HepG2 (cell line): ENCODE measurements around the gene MBD4. TPM values are rescaled to one million over a fixed set of nuclear protein-coding genes. Genes with fewer than 3 reads are reported as not detected.

Experiments
- ATAC-seq: fragments of 200-7000 bp; cut with Tn5 transposase; 3 replicates; pipeline ENCODE4 v1.9.1; 2020; ENCODE audit warnings: mild to moderate bottlenecking, moderate library complexity
- BruUV-seq: library from RNA; stranded (reverse); fragments of 400-500 nt; replicated peaks from 2 replicates; lab custom pipeline; 2021; lab: Mats Ljungman, UMichigan
- CTCF ChIA-PET: fragments of 300-600 bp; formaldehyde crosslinking; extraction: SDS; loops from one replicate; lab custom pipeline; 2021; ENCODE audit warnings: low total read pairs, inconsistent platforms, low intra/inter-chr PET ratio; lab: Yijun Ruan, JAX
- POLR2A ChIA-PET: fragments of 350-600 bp; sonication (Branson Sonifier 250); formaldehyde crosslinking; loops from one replicate; lab custom pipeline; 2020; ENCODE audit warnings: antibody characterized with exemption, inconsistent platforms; lab: Yijun Ruan, JAX
- DNase-seq: peaks from one replicate; pipeline ENCODE4 v3.0.0-alpha.2; 2015; ENCODE audit warnings: low spot score
- FAIRE-seq: peaks from 3 replicates; lab custom pipeline; 2011; peaks lifted over from hg19 to GRCh38; lab: Jason Lieb, UNC
- H2AFZ ChIP-seq: one replicate; pipeline ENCODE4 v1.6.1; 2011; ENCODE audit warnings: low read length, inconsistent platforms
- H3K27ac ChIP-seq: fragments of 300-600 bp; 3 replicates; pipeline ENCODE4 v1.8.0; 2011; ENCODE audit warnings: mixed run types, mild to moderate bottlenecking, mixed read lengths, low read length, inconsistent platforms; ENCODE audit not compliant: insufficient read depth; ENCODE audit errors: extremely low read length
- H3K27me3 ChIP-seq, 2 experiments: fragments of 200-600 bp in 1 of 2; 2 replicates in 1 of 2; 3 replicates in 1 of 2; pipeline versions ENCODE4 v1.6.0 to v1.8.0; 2011; ENCODE audit warnings: low read length in 2 of 2, mild to moderate bottlenecking in 2 of 2, moderate library complexity in 2 of 2, inconsistent platforms in 1 of 2; ENCODE audit not compliant: insufficient read depth in 2 of 2, control insufficient read depth in 1 of 2
- H3K36me3 ChIP-seq, 2 experiments: fragments of 200-600 bp in 1 of 2; replicated peaks in 1 of 2; 2 replicates in 1 of 2; 3 replicates in 1 of 2; pipeline versions ENCODE4 v1.5.1 to v1.8.0; 2011; ENCODE audit warnings: low read length in 2 of 2, inconsistent platforms in 1 of 2; ENCODE audit not compliant: insufficient read depth in 2 of 2, control insufficient read depth in 1 of 2
- H3K4me1 ChIP-seq: 2 replicates; pipeline ENCODE4 v1.5.1; 2012; ENCODE audit warnings: low read length, inconsistent platforms; ENCODE audit not compliant: insufficient read depth
- H3K4me2 ChIP-seq: 2 replicates; pipeline ENCODE4 v1.6.0; 2011; ENCODE audit warnings: low read depth, low read length, inconsistent platforms
- H3K4me3 ChIP-seq, 3 experiments: fragments of 200-600 bp in 1 of 3; sonication (generic), shearing (Covaris generic) in 1 of 3; replicated peaks in 1 of 3; 2 replicates each; pipeline ENCODE4 v1.5.1; 2011 to 2016; ENCODE audit warnings: low read length in 3 of 3, inconsistent platforms in 2 of 3, low read depth in 2 of 3, mild to moderate bottlenecking in 2 of 3, control low read depth in 1 of 3, mixed read lengths in 1 of 3; ENCODE audit not compliant: insufficient read depth in 1 of 3
- H3K79me2 ChIP-seq: one replicate; pipeline ENCODE4 v1.6.1; 2011; ENCODE audit warnings: low read length, inconsistent platforms; ENCODE audit not compliant: insufficient read depth
- H3K9ac ChIP-seq: 2 replicates; pipeline ENCODE4 v1.6.0; 2011; ENCODE audit warnings: mild to moderate bottlenecking, low read depth, low read length, inconsistent platforms; ENCODE audit not compliant: insufficient read depth
- H3K9me3 ChIP-seq: 2 replicates; pipeline ENCODE4 v1.5.1; 2012; ENCODE audit warnings: mild to moderate bottlenecking, low read length
- H4K20me1 ChIP-seq: 2 replicates; pipeline ENCODE4 v1.6.0; 2011; ENCODE audit warnings: inconsistent platforms, mild to moderate bottlenecking, low read length, moderate library complexity; ENCODE audit not compliant: insufficient read depth
- CTCF ChIP-seq: sonication (generic); formaldehyde crosslinking; IDR thresholded peaks from 2 replicates; pipeline ENCODE4 v1.5.0; 2020; ENCODE audit warnings: mild to moderate bottlenecking, missing genetic modification reagents, moderate library complexity
- ETV5 ChIP-seq: IDR thresholded peaks from 2 replicates; pipeline ENCODE4 v1.6.1; 2018; ENCODE audit warnings: missing biosample characterization, missing genetic modification reagents, inconsistent platforms, borderline replicate concordance
- HOMEZ ChIP-seq: IDR thresholded peaks from 2 replicates; pipeline ENCODE4 v1.6.1; 2016; ENCODE audit warnings: low read depth
- STAG1 ChIP-seq: sonication (generic); formaldehyde crosslinking; IDR thresholded peaks from 2 replicates; pipeline ENCODE4 v1.4.0; 2020; ENCODE audit warnings: missing genetic modification reagents
- STAT5B ChIP-seq: sonication (generic); formaldehyde crosslinking; IDR thresholded peaks from 2 replicates; pipeline ENCODE4 v1.4.0; 2020; ENCODE audit warnings: missing genetic modification reagents
- ZNF18 ChIP-seq: sonication (generic); formaldehyde crosslinking; IDR thresholded peaks from 2 replicates; pipeline ENCODE4 v1.8.0; 2022; ENCODE audit warnings: mild to moderate bottlenecking, missing genetic modification reagents; ENCODE audit not compliant: insufficient replicate concordance
- ZNF510 ChIP-seq: sonication (generic); formaldehyde crosslinking; IDR thresholded peaks from 2 replicates; pipeline ENCODE4 v1.4.0; 2020; ENCODE audit warnings: low read depth, mild to moderate bottlenecking, missing genetic modification reagents
- ZNF598 ChIP-seq: sonication (generic); formaldehyde crosslinking; IDR thresholded peaks from 2 replicates; pipeline ENCODE4 v1.5.1; 2020; ENCODE audit warnings: mild to moderate bottlenecking, missing genetic modification reagents, borderline replicate concordance
- ZNF747 ChIP-seq: sonication (generic); formaldehyde crosslinking; IDR thresholded peaks from 2 replicates; pipeline ENCODE4 v1.8.1; 2023; ENCODE audit warnings: missing genetic modification reagents, mild to moderate bottlenecking, borderline replicate concordance
- ZNF891 ChIP-seq: sonication (generic); formaldehyde crosslinking; IDR thresholded peaks from 2 replicates; pipeline ENCODE4 v1.5.0; 2020; ENCODE audit warnings: mild to moderate bottlenecking, missing genetic modification reagents
- WGBS: methylation state at CpG from one replicate; pipeline ENCODE4 v1.1.6; 2017; ENCODE audit warnings: low lambda C conversion rate; 5-methylcytosine and 5-hydroxymethylcytosine counted together
- in situ Hi-C: cut with HindIII; loops from 2 replicates; pipeline ENCODE4 v1.10.0; 2017; ENCODE audit warnings: low pct_unique_long_range_greater_than_20kb; ENCODE audit not compliant: extremely low pct_ligation_motif_present
- intact Hi-C: fragments of 100-400 bp; cut with micrococcal nuclease; formaldehyde crosslinking; loops from one replicate; pipeline ENCODE4 v1.10.0; 2022; ENCODE audit not compliant: unreplicated experiment
- polyA plus RNA-seq, 8 experiments: library from polyadenylated mRNA; depleted of rRNA in 3 of 8; stranded (reverse) in 7 of 8; unstranded in 1 of 8; fragments of >200 nt; fragmentation: Illumina TruSeq in 4 of 8; extraction: Trizol in 4 of 8; gene quantifications; 2 replicates each; pipeline versions ENCODE4 v1.2.1 to v1.2.3, GENCODE V29; 2011 to 2016; ENCODE audit warnings: low read depth in 4 of 8, missing spikeins in 1 of 8, mixed read lengths in 1 of 8; ENCODE audit not compliant: insufficient read depth in 1 of 8
- total RNA-seq, 5 experiments: library from RNA; depleted of rRNA; stranded (reverse); fragments of >200 nt; fragmentation: Illumina TruSeq; extraction: Trizol; gene quantifications; 2 replicates each; pipeline ENCODE4 v1.2.3, GENCODE V29; 2016; ENCODE audit warnings: low read depth in 1 of 5
- TF ChIP-seq, protein P1 (sequence below): sonication (generic); formaldehyde crosslinking; IDR thresholded peaks from 2 replicates; pipeline ENCODE4 v1.9.0; 2022; ENCODE audit warnings: low read depth, missing genetic modification reagents

Gene MBD4
- total and polyA plus RNA-seq, 2 of the 13 experiments (the other 11 are each of a cell fraction or from before 2014, with no cell fraction given), result 14.9 to 25.3 TPM

DNA sequence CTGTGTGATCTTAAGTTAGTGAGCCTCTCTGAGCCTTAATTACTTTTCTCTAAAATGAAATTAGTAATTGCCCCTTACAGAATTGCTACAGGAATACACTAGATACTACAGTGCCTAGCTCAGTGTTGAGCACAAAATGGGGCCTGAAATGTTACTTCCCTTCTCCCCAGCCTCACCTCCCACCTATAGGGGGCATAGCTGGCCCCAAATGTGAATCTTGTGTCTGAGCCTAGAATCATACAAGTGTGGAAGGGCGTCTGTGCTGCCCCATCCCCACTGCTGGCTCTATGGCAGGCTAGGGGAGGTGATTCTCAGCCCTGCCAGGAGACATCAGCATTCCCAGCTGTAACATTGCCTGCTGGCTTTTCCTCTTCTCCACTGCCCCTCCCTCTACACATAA lies 43.0 kb upstream of the MBD4 start:
- TF ChIP-seq CTCF (CRISPR knock-in tag), result peak; percentile 26; the same call in 1 of the 2 replicates
- peak; percentile 27; the same call in 1 of the 2 replicates for TF ChIP-seq STAG1 (CRISPR knock-in tag)
- TF ChIP-seq ZNF891 (CRISPR knock-in tag), result no peak
- no peak for TF ChIP-seq STAT5B (CRISPR knock-in tag)
- ChIA-PET CTCF (no interaction called here), POLR2A (no interaction called here)
- Histone ChIP-seq H3K9me3 (no peaks in the 10 kb centered on the region), H3K36me3 (peaks cover 7 to 32% of the 10 kb centered on the region in 2 experiments; a peak in 4 of 5 replicates), H3K9ac (no peak overlapping the region), H3K4me1 (no peaks in the 10 kb centered on the region), H3K79me2 (no peaks in the 10 kb centered on the region), H3K27ac (no peak overlapping the region), H3K4me3 (no peak overlapping the region), H3K4me2 (no peak overlapping the region), H4K20me1 (no peaks in the 10 kb centered on the region), H3K27me3 (no peaks in the 10 kb centered on the region), H2AFZ (no peak overlapping the region)
- 89% methylated on average over 1 of the region's 1 CpG for WGBS
- in situ Hi-C loops, result no loop called here
- DNase-seq (no peak), ATAC-seq (peak; percentile 34; the same call in 1 of the 3 replicates), FAIRE-seq (no peak)
- intact Hi-C loops, result no loop called here
- no TSS peak for BruUV-seq

DNA sequence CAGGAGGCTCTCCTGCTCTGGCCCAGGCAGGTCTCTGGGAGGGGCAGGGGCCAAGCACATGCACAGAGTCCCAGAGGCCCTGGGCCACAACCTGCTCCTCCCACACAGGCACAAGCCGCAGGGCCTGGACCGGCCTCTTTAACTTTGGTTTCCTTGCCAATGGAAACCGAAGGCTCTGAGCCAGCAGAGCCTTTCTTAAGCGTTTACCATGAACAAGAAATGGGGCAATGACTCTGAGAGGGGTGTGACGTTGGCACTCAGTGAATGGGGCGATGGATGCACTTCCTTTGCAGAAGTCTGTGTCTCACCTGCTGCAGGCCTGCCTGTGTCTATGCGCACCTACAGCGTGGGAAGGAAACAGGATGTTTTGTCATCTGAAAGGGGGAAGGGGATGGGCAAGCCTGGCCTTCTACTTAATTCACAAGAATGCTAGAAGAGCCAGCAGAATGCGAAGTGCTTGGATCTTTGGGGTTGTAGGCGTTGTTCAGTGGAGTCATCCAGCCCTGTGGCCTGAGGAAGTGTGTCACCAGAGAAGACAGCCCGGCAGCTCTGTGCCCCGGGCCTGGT lies 42.1 kb upstream of the MBD4 start:
- no TSS peak for BruUV-seq
- ATAC-seq, result no peak
- H3K79me2 ChIP-seq, result no peaks in the 10 kb centered on the region
- 97% methylated on average over 11 of the region's 12 CpGs for WGBS
- DNase-seq, result no peak
- no peak overlapping the region for H2AFZ ChIP-seq
- no peaks in the 10 kb centered on the region for H3K4me1 ChIP-seq
- intact Hi-C loops (no loop called here), in situ Hi-C loops (no loop called here)
- H3K4me3 ChIP-seq, result no peak overlapping the region
- peaks cover 11 to 37% of the 10 kb centered on the region in 2 experiments for H3K36me3 ChIP-seq
- no peak overlapping the region for H3K9ac ChIP-seq
- FAIRE-seq, result no peak
- no peak overlapping the region for H3K4me2 ChIP-seq
- no peaks in the 10 kb centered on the region for H4K20me1 ChIP-seq
- H3K27me3 ChIP-seq, result no peaks in the 10 kb centered on the region
- H3K9me3 ChIP-seq, result no peaks in the 10 kb centered on the region
- H3K27ac ChIP-seq, result no peak overlapping the region
- POLR2A ChIA-PET, result no interaction called here
- CTCF ChIA-PET, result no interaction called here
- TF ChIP-seq ZNF747 (CRISPR knock-in tag) (no peak), HOMEZ (CRISPR knock-in tag) (no peak), ZNF18 (CRISPR knock-in tag) (no peak), ETV5 (CRISPR knock-in tag) (no peak), ZNF510 (CRISPR knock-in tag) (no peak), ZNF598 (CRISPR knock-in tag) (no peak)
- TF ChIP-seq, protein P1, sequence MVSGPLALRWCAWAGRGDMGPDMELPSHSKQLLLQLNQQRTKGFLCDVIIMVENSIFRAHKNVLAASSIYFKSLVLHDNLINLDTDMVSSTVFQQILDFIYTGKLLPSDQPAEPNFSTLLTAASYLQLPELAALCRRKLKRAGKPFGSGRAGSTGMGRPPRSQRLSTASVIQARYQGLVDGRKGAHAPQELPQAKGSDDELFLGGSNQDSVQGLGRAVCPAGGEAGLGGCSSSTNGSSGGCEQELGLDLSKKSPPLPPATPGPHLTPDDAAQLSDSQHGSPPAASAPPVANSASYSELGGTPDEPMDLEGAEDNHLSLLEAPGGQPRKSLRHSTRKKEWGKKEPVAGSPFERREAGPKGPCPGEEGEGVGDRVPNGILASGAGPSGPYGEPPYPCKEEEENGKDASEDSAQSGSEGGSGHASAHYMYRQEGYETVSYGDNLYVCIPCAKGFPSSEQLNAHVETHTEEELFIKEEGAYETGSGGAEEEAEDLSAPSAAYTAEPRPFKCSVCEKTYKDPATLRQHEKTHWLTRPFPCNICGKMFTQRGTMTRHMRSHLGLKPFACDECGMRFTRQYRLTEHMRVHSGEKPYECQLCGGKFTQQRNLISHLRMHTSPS (CRISPR knock-in tag), result no peak
